Stimulated activated naive CD8-positive, alpha-beta T cell treated with anti-CD3 and anti-CD28 coated beads, Interleukin-15, Interleukin-2, amounts not matched to agents 100 ng/mL and 50 ng/mL, for 24 hours (primary cell): ENCODE measurements around the gene CST3.

ENCODE experiments used
- H3K27ac Mint-ChIP-seq: one replicate; pipeline ENCODE4 v1.8.0; 2021; ENCODE audit warnings: mild to moderate bottlenecking, mixed read lengths
- H3K27me3 Mint-ChIP-seq: one replicate; pipeline ENCODE4 v1.8.0; 2021; ENCODE audit warnings: mixed read lengths
- H3K36me3 Mint-ChIP-seq: one replicate; pipeline ENCODE4 v1.8.0; 2021; ENCODE audit warnings: low read depth, mixed read lengths
- H3K4me1 Mint-ChIP-seq: one replicate; pipeline ENCODE4 v1.8.0; 2021; ENCODE audit warnings: low read depth, mixed read lengths
- H3K4me3 Mint-ChIP-seq: one replicate; pipeline ENCODE4 v1.8.0; 2021; ENCODE audit warnings: mild to moderate bottlenecking, mixed read lengths
- H3K9me3 Mint-ChIP-seq: one replicate; pipeline ENCODE4 v1.8.0; 2021; ENCODE audit warnings: mixed read lengths

Gene CST3

DNA sequence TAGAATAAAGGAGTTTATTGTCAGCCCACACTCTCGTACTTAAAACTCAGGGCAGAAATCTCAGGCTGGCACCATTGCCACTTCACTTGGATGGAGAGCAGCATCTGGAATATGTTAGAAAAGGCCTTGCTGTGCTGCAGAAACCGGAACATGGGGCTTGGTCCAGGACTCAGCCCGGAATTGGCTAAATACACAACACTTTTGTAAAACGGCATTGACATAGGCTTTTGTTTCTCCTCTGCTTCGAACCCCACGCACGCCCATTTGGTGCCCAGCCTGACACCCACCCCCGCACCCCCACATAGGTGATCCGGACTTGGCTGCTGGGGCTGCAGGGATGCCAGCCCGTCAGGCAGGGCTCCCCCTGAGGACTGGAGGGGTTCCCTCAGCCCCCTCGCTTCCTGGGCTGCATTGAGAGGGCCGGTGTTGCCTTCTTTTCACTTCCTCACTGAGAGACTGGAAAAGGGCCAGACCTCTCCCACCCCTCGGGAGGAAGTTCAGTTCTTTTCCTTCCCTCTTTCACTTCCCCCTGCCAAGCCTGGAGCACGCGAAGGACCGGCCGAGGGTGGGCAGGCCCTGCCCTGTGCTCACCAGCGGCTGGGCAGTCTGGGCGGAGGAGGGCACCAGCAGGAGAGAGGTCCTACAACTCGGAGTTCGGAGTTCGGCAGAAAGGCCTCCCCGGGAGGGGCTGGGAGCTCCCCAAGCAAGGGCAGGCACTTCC, 17.9 kb upstream of the CST3 start:
- Mint-ChIP-seq H3K27ac (no peak overlapping the region), H3K4me1 (no peaks in the 10 kb centered on the region), H3K27me3 (peaks cover 21% of the 10 kb centered on the region), H3K9me3 (no peaks in the 10 kb centered on the region), H3K36me3 (no peaks in the 10 kb centered on the region), H3K4me3 (no peak overlapping the region)

DNA sequence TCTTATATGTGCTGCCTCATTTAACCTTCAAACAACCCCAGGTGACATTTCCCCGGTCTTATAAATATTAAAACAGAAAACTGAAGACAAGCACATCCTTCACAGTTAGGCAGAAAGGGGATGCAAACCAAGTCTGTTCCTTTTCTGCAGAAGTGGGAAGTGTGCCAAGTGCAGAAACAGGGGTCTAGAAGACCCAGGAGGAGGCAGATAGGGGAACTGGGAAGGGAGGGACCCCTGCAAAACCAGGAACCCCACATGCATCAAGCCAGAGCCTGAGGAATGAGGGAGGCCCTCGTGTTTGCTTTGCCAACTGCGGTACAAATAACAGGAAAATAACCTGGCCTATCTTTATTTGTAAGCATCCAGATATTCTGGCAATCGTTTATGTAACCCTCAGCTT, 17.0 kb upstream of the CST3 start:
- Mint-ChIP-seq H3K4me1 (no peaks in the 10 kb centered on the region), H3K4me3 (no peak overlapping the region), H3K27me3 (peaks cover 21% of the 10 kb centered on the region), H3K36me3 (no peaks in the 10 kb centered on the region), H3K27ac (no peak overlapping the region), H3K9me3 (no peaks in the 10 kb centered on the region)

DNA sequence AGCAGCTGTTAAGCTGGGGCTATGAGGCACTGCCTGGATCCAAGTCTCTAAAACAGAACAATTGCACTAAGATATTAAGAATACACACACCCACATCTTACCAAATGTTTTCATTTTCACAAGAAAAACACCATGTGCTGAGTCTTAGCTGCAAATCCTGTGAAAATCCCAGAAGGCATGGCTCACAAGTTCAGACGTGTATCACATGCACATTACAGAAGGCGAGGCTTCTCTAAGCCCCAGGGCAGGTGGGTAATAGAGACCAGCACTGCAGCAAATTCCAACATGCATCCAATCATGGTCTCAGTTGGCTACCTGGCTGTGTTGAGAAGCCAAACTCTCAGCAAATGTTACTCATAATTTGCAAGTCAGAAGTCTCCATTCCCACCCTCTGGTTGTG, 16.2 kb upstream of the CST3 start:
- Mint-ChIP-seq H3K9me3 (no peaks in the 10 kb centered on the region), H3K27me3 (peaks cover 21% of the 10 kb centered on the region), H3K36me3 (no peaks in the 10 kb centered on the region), H3K4me1 (no peaks in the 10 kb centered on the region), H3K4me3 (no peak overlapping the region), H3K27ac (no peak overlapping the region)

DNA sequence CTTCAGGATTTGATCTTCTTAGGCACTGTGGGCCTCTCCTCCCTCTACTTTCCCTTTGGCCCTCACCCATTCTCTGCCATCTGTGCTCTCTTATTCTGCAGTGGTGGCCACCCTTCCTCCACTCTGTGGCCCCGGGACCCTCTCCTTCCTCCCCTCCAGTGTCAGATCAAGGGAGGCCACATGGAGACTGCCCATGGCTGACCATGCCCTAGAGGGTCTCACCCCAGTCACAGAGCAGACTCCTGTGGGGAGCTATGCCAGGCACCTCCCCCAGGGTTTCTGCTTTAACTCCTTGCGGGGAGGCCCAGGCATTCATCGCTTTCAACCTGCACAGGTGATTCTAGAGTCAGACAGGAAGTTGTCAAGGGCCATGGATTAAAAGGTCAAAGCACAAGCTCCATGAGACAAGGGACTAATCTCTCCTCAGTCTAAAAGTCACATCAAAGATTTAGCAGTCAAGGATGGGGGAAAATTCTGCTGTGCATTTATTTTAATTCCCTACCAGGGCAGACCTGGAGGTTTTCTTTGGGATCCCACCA, 15.7 kb upstream of the CST3 start:
- H3K27ac Mint-ChIP-seq = no peak overlapping the region
- H3K27me3 Mint-ChIP-seq = peaks cover 21% of the 10 kb centered on the region
- H3K4me1 Mint-ChIP-seq = no peaks in the 10 kb centered on the region
- no peaks in the 10 kb centered on the region for H3K9me3 Mint-ChIP-seq
- no peak overlapping the region for H3K4me3 Mint-ChIP-seq
- no peaks in the 10 kb centered on the region for H3K36me3 Mint-ChIP-seq

DNA sequence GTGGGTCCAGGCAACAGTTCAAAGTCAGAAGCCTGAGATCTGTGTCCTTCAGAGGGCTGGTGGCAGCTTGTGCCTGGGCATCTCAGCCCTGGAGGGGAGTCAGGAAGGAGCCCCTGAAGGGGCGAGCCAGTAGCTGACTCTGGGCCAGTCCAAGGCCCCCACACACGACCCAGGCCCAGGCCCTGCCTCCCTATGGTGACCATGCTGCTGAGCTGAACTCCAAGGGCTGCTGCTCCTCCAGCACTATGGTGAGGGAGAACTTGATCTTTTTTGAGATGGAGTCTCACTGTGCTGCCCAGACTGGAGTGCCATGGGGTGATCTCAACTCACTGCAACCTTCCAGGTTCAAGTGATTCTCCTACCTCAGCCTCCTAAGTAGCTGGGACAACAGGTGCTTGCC, 15.2 kb upstream of the CST3 start:
- no peaks in the 10 kb centered on the region for H3K9me3 Mint-ChIP-seq
- H3K27me3 Mint-ChIP-seq = peaks cover 21% of the 10 kb centered on the region
- no peaks in the 10 kb centered on the region for H3K4me1 Mint-ChIP-seq
- H3K27ac Mint-ChIP-seq = no peak overlapping the region
- H3K4me3 Mint-ChIP-seq = no peak overlapping the region
- no peaks in the 10 kb centered on the region for H3K36me3 Mint-ChIP-seq

DNA sequence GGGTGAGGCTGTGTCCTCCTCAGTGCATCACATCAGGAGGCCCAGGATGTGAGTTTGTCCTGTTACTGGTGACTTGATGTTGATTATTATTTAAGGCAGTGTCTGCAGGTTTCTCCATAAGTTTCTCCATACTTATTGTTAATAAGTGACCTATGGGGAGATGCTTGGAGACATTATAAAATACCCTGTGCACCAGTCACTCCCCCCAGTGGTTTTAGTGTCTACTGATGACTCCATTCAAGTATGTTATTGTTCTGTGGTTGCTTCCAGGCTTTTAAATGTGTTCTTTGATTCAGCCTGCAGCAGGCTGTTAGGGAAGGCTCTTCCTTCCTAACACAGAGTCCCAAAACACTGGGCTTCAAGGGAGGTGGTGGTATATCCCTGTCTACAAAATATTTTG, 14.6 kb upstream of the CST3 start:
- H3K36me3 Mint-ChIP-seq = no peaks in the 10 kb centered on the region
- H3K4me3 Mint-ChIP-seq = no peak overlapping the region
- H3K27ac Mint-ChIP-seq = no peak overlapping the region
- H3K4me1 Mint-ChIP-seq = no peaks in the 10 kb centered on the region
- peaks cover 21% of the 10 kb centered on the region for H3K27me3 Mint-ChIP-seq
- H3K9me3 Mint-ChIP-seq = no peaks in the 10 kb centered on the region

DNA sequence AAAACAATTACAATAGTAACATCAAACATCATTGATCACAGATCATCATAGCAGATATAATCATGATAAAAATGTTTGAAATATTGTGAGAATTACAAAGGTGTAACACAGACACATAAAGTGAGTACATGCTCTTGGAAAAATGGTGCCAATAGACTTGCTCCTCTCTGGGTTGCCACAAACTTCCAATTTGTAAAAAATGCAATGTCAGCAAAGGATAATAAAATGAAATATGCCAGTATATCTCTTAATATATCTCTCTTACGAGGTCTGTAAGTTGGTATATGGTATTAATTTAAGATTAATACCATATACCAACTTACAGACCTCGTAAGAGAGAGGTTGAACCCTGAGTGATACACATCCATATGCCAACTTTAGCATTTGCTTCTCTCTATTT, 13.4 kb upstream of the CST3 start:
- Mint-ChIP-seq H3K4me1 (no peaks in the 10 kb centered on the region), H3K27me3 (peaks cover 12% of the 10 kb centered on the region), H3K9me3 (no peaks in the 10 kb centered on the region), H3K27ac (no peak overlapping the region), H3K4me3 (no peak overlapping the region), H3K36me3 (no peaks in the 10 kb centered on the region)

DNA sequence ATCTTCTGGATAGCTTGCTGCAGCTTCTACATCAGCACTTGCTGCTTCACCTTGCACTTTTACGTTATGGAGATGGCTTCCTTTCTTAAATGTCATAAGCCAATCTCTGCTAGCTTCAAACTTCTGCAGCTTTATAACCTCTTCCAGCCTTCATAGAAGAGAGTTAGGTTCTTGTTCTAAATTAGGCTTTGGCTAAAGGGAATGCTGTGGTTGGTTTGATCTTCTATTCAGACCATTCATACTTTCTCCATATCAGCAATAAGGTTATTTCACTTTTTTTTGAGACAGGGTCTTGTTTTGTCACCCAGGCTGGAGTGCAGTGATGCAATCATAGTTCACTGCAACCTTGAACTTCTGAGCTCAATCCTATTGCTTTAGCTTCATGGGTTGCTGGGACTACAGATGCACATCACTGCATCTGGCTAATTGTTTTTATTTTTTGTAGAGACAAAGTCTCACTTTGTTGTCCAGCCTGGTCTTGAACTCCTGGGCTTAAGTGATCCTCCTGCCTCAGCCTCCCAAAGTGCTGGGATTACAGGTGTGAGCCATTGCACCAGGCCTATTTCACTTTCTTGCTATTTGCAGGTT, 12.2 kb upstream of the CST3 start:
- Mint-ChIP-seq H3K4me1 (no peaks in the 10 kb centered on the region), H3K27ac (no peak overlapping the region), H3K4me3 (no peak overlapping the region), H3K27me3 (peaks cover 8% of the 10 kb centered on the region), H3K36me3 (no peaks in the 10 kb centered on the region), H3K9me3 (no peaks in the 10 kb centered on the region)

DNA sequence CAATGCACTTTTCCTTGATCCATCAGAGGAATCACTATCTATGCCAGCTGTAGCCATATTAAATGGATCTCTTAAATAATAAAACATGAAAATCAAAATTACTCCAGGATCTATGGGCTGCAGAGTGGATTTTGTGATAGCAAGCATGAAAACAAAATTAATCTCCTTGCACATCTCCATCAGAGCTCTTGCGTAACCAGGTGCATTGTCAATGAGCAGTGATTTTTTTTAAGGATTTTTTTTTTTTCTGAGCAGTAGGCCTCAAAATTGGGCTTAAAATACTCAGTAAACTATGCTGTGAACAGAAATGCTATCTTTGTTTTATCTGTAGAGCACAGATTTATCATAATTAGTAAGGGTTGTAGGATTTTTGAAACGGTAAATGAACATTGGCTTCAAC, 11.5 kb upstream of the CST3 start:
- no peaks in the 10 kb centered on the region for H3K4me1 Mint-ChIP-seq
- H3K27ac Mint-ChIP-seq = no peak overlapping the region
- no peak overlapping the region for H3K4me3 Mint-ChIP-seq
- peaks cover 5% of the 10 kb centered on the region for H3K27me3 Mint-ChIP-seq
- H3K36me3 Mint-ChIP-seq = no peaks in the 10 kb centered on the region
- H3K9me3 Mint-ChIP-seq = no peaks in the 10 kb centered on the region

DNA sequence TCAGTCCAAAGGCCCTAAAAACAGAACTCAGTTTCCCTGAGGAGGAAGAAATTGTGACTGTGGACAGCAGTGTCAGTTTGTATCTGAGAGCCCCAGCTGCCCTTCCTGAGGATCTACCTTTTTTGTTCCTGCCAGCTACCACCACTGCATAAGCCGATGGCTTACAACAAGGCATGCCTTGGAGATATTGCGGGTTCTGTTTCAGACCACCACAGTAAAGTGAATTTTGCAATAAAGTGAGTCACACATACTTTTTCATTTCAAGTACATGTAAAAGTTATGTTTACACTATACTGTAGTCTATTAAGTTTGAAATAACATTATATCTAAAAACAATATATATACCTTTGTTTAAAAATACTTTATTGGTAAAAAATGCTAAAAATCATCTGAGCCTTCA, 9.6 kb upstream of the CST3 start:
- Mint-ChIP-seq H3K4me1 (no peaks in the 10 kb centered on the region), H3K4me3 (no peak overlapping the region), H3K9me3 (no peaks in the 10 kb centered on the region), H3K27ac (no peak overlapping the region), H3K36me3 (no peaks in the 10 kb centered on the region), H3K27me3 (no peaks in the 10 kb centered on the region)

DNA sequence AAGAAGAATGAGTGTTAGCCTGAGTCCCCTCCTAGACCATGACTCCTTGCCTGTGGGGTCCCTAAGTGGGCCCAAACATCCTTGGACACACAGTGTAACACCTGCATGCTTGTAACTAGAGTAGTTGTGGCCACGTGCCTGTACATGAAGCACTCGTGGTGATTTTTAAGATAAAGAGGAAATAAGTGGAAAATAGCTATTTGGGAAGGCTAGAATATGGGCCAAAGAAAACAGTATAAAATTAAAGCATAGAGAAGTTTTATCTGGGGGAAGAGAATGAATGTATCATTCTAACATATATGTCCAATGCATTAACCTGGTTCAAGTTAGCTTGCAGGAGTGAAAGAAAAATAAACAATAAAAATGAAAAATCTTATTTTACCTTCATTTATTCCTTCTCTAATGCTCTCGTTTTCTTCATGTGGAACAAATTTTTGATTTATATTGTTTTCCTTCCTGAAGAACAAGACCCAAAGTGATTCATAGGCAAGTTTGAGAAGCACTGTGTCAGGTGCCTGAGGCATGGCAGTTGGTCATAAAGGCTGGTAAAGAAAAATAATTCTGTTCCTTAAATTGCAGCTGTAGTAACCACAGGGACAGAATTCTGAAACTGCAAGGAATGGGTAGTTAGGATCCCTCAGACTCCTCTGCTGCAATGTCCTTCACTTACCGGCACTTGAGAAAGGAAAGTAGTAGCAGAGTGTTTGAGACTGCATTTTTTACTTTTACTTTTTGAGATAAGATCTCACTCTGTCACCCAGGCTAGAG, 8.5 kb upstream of the CST3 start:
- no peaks in the 10 kb centered on the region for H3K4me1 Mint-ChIP-seq
- no peaks in the 10 kb centered on the region for H3K36me3 Mint-ChIP-seq
- no peaks in the 10 kb centered on the region for H3K9me3 Mint-ChIP-seq
- H3K4me3 Mint-ChIP-seq = no peak overlapping the region
- no peak overlapping the region for H3K27ac Mint-ChIP-seq
- no peaks in the 10 kb centered on the region for H3K27me3 Mint-ChIP-seq

DNA sequence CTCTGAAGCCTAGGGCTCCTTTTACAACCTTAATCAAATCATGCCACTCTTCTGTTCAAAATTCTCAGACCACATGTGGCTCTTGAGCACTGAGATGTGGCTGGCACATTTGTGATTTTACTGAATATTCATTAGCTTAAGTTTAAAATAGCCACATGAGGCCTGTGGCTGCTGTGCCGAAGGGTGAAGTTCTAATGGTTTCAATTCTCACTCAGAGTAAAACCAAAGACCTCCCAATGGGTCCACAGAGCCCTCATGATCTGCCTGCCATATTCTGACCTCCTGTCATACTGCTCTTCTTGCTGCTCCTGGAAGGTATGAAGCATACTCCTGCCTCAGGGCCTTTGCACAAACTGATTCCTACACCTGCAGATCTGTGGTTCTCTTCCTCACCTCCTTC, 7.8 kb upstream of the CST3 start:
- H3K36me3 Mint-ChIP-seq = no peaks in the 10 kb centered on the region
- no peak overlapping the region for H3K27ac Mint-ChIP-seq
- H3K4me1 Mint-ChIP-seq = no peaks in the 10 kb centered on the region
- no peaks in the 10 kb centered on the region for H3K27me3 Mint-ChIP-seq
- H3K4me3 Mint-ChIP-seq = no peak overlapping the region
- H3K9me3 Mint-ChIP-seq = no peaks in the 10 kb centered on the region

DNA sequence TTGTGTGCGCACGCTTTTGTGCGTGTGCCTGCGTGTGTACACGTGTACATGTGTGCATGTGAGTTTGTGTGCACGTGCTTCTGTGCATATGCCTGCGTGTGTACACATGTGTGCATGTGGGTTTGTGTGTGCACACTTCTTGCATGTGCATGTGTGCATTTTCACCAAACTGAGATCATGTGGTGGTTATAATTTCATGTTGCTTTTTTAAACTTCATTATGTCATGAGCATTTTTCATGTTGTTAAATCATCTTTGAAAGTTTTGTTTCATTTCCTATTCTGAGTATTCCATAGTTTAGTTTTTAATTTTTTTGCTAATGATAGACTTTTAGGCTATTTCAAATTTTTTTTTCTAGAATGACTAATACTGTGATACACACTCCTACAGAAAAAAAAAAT, 6.4 kb upstream of the CST3 start:
- H3K36me3 Mint-ChIP-seq = no peaks in the 10 kb centered on the region
- no peak overlapping the region for H3K4me3 Mint-ChIP-seq
- H3K27ac Mint-ChIP-seq = no peak overlapping the region
- no peaks in the 10 kb centered on the region for H3K4me1 Mint-ChIP-seq
- peaks cover 7% of the 10 kb centered on the region for H3K27me3 Mint-ChIP-seq
- no peaks in the 10 kb centered on the region for H3K9me3 Mint-ChIP-seq

DNA sequence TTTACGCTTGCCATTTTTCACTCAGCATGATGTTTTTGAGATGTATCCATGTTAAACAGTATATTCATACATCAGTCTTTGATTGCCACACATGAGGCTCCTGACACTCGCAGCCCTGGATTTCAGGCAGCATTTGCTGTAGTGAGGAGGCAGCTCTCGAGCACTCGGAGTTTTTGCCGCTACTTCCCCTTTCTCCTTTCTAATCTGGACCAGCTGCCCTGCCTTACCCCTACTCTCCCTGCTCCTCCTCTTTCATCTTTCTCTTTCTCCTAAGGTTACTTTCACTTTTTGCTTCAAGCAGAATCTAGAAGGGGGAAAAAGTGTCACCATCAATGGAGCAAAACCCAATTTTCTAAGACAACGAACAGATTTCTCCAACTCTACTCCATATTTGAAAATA, 5.9 kb upstream of the CST3 start:
- no peaks in the 10 kb centered on the region for H3K36me3 Mint-ChIP-seq
- no peak overlapping the region for H3K27ac Mint-ChIP-seq
- no peak overlapping the region for H3K4me3 Mint-ChIP-seq

DNA sequence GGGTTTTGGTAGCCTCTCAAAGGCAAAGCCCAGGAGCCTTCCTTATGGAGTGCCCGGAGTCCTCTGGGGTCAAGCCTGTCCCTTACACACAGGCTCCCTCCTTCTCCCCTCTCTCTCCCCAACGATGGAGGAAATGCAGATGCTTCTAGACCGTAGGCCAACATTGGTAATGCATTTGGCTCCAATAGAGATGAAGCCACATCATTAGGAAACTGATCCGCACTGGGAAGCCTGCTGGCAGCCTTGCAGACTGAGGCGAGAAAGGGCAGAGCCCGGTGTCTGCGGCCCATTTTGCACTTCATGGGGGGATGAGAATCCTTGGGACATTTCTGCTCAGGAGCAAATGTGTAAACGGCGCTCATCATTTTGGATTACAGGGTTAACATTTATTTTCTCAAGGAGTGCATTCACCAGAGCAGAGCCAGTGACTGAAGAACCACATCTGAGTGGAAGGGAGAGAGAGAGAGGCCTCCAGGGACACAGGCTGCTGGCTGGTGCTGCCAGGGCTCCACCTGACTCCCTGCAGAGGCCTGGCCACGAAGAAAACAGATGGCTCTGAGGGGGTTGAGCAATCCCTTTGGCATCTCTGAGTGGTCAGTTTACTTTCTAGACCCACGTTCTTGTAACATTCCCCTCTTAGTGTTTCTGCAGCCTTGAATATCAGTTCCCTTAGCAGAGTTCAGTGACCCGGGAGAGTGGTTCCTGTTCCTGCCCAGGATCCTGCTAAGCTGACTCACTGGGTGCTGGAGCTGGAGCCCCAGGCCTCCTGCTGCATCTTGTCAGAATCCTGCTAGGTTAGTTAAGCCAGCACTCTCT, 4.4 kb upstream of the CST3 start:
- peaks cover 7% of the 10 kb centered on the region for H3K27me3 Mint-ChIP-seq
- H3K27ac Mint-ChIP-seq = no peak overlapping the region
- no peaks in the 10 kb centered on the region for H3K9me3 Mint-ChIP-seq
- no peak overlapping the region for H3K4me3 Mint-ChIP-seq
- no peaks in the 10 kb centered on the region for H3K36me3 Mint-ChIP-seq
- H3K4me1 Mint-ChIP-seq = peaks cover 1% of the 10 kb centered on the region

More for the DNA sequence above, 5.9 kb upstream of the CST3 start:
- Mint-ChIP-seq H3K27me3 (peaks cover 7% of the 10 kb centered on the region), H3K4me1 (no peaks in the 10 kb centered on the region), H3K9me3 (no peaks in the 10 kb centered on the region)
